HFF-Myc (cell line): ENCODE measurements around the gene LPXN.

Source experiments
- DNase-seq: peaks from one replicate; pipeline ENCODE4 v3.0.0-alpha.2; 2011; ENCODE audit warnings: low read depth; ENCODE audit errors: extremely low read depth
- H3K4me3 ChIP-seq: replicated peaks from 2 replicates; pipeline ENCODE4 v1.5.1; 2011; ENCODE audit warnings: low read depth, mild to moderate bottlenecking, control low read depth, low read length
- TF ChIP-seq, protein P1 (sequence below): IDR thresholded peaks from 2 replicates; pipeline ENCODE4 v1.5.1; 2012; ENCODE audit warnings: mild to moderate bottlenecking, low read depth, low read length, control low read depth; ENCODE audit errors: missing control alignments

LPXN gene

DNA sequence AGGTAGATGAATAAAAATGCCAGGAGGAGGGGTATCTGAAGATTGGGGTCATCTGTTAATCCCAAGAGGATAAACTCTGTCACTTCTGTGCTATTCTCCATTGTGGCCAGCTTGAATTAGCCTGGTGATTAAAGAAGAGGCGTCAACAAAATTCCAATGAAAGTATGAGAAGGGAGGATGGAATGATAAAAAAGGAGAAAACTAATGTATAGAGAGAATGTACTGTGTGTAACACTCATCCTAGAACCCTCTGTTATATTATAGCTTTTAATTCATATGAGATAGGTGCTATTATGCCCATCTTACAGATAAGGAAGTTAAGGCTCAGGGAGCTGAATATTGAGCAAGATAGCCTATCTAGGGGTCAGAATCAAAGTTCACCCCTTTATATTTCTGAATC is 67.7 kb downstream of the LPXN start, which contains the start of gene OR5B21:
Gene OR5B21, minus strand, starts transcription at position 101 of the 400 bp plus-strand sequence. Its CDS starts 0 bp downstream, at position 101.
- no peak for DNase-seq
- no peak within 1 kb of the TSS for H3K4me3 ChIP-seq
- TF ChIP-seq, protein P1, sequence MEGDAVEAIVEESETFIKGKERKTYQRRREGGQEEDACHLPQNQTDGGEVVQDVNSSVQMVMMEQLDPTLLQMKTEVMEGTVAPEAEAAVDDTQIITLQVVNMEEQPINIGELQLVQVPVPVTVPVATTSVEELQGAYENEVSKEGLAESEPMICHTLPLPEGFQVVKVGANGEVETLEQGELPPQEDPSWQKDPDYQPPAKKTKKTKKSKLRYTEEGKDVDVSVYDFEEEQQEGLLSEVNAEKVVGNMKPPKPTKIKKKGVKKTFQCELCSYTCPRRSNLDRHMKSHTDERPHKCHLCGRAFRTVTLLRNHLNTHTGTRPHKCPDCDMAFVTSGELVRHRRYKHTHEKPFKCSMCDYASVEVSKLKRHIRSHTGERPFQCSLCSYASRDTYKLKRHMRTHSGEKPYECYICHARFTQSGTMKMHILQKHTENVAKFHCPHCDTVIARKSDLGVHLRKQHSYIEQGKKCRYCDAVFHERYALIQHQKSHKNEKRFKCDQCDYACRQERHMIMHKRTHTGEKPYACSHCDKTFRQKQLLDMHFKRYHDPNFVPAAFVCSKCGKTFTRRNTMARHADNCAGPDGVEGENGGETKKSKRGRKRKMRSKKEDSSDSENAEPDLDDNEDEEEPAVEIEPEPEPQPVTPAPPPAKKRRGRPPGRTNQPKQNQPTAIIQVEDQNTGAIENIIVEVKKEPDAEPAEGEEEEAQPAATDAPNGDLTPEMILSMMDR = no peak

DNA sequence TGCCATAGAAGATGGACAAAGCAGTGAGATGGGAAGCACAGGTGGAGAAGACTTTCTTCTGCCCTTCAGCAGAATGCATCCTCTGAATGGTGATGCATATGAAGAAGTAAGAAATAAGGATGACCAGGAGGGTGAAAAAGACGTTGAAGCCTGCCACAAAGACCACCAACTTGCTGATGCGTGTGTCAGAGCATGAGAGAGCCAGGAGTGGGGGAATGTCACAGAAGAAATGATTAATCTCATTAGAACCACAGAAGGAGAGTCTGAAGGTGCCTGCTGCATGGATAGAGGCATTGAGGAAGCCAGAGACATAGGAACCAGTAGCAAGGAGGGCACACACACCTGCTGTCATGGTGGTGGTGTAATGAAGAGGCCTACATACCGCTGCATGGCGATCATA is 68.3 kb downstream of the LPXN start:
- no peak overlapping the region for H3K4me3 ChIP-seq
- TF ChIP-seq, protein P1 = no peak
- no peak for DNase-seq

DNA sequence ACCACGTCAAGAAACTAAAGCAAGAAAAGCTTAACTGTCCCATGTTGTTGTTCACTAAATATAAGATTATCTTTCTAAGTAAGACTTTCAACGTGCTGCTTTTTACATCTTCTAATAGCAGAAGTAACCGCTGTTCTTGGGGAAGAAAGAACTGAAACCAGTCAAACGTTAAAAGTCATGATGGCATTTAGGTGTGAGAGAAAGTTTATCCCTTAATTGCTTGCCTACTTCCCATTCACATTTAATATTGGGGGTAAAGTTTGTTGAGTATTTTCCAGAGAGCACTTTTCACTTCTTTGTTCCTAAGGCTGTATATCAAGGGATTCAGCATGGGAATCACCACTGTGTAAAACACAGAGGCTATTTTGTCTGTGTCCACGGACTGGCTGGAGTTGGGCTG is 68.7 kb downstream of the LPXN start:
- no peak overlapping the region for H3K4me3 ChIP-seq
- TF ChIP-seq, protein P1 = no peak
- no peak for DNase-seq

DNA sequence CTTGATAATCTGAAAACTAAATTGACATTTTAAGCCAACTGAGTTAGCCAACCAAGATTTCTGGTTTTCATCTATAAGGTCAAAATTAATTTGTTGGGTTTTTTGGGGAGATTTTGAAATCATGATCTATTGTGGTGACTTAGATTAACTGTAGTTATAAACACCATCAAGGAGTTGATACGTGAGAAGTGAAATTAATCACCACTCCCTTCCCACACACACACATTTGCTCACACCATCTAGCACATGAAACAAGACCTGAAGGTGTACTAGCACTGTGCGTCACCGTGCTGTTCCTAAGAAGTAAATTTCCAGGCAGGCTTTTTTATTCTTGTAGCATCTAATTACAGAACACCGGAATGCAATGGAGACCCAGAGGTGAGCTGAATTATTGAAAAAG is 69.8 kb downstream of the LPXN start:
- H3K4me3 ChIP-seq = no peak overlapping the region
- TF ChIP-seq, protein P1 = no peak
- no peak for DNase-seq

DNA sequence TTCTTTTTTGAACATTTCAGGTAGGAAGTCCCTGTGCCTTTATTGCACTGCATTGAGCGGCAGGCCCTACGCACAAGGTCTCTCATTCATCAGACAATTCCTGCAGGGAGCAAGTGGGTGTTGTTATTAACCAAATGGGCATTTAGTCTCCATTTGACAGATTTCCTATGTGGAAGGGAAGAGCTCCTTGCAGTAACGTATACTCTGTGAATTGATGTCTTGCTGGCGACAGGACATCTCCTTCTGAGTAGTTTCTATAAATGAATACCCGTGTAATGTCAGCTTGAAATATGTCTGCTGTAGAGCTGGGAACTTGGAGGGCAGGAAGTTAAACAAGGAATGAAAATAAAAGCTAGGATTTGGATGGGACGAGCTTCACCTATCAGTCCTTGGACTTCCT is 71.4 kb downstream of the LPXN start:
- no peak for DNase-seq
- no peak overlapping the region for H3K4me3 ChIP-seq
- TF ChIP-seq, protein P1 = no peak

DNA sequence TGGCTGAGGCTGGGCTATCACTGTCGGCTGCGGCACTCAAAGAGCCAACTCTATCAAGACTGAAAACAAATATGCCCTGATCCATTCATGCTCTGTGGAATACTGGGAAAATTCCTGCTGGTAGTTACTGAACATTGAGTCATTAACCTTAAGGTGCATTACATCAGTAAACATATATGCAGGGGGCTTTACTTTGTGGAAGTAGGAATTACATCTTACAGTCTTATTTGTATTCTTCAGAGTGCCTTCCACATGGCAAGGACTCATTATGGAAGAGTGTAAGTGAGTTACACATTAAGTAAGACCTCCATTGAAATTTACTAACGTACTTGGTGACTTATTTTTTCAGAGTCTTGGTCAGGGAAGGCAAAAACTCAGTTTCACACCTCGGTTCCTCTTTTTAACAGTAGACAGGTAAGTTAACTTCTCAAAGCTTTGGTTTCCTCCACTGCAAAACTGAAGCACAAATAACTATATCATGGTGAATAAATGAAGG is 72.2 kb downstream of the LPXN start:
- TF ChIP-seq, protein P1 = no peak
- H3K4me3 ChIP-seq = no peak overlapping the region

DNA sequence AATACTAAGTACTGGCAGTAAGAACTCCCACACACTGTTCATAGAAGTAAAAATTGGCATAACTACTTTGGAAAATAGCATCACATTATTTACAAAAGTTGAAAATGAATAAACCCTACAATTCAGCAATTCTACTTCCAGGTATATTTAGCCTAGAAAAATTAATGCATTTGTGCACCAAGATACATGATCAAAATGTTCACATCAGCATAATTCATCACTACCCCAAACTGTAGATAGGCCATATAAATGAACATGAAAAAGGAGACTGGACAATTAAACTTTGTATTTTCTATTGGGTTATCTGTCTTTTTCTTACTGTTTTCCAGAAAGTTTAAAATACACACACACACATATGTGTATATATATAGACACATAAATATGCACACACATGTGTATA is 73.7 kb downstream of the LPXN start:
- no peak overlapping the region for H3K4me3 ChIP-seq
- TF ChIP-seq, protein P1 = no peak
- no peak for DNase-seq

More for the DNA sequence above, 72.2 kb downstream of the LPXN start:
- no peak for DNase-seq
